ENCODE results near the gene EFTUD2. TPM values are rescaled to one million over a fixed set of nuclear protein-coding genes. Genes with fewer than 3 reads are reported as not detected.
A peak's percentile ranks its signal among the peaks of the same experiment; 100 is the strongest.

EFTUD2 gene
- total RNA-seq, 6 experiments from 2014 or later = 117 to 129 (median 122) TPM

DNA sequence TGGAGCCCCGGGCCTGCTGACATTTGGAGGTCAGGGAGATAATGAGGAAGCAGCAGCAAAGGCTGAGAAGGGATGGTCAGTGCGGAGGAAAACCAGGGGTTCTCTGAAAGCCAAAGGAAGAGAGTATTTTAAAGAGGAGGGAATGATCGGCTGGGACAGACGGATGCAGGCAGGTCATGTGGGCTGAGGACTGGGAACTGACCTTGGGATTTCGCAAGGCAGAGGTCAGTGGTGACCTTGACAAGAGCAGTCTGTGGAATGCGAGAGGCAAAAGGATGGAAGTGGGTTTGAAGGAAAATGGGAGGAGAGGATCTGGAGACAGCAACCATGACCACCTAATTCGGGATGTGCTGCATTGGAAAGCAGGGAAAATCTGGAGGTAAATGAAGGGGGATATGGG is 10.2 kb downstream of the EFTUD2 start:
- H3K27ac Mint-ChIP-seq = no peak overlapping the region
- no peaks in the 10 kb centered on the region for H3K4me1 Mint-ChIP-seq (ENCODE audit: low read depth)
- H3K9me3 Mint-ChIP-seq = no peaks in the 10 kb centered on the region
- no peak overlapping the region for H3K4me3 Mint-ChIP-seq
- H3K36me3 Mint-ChIP-seq (ENCODE audit: low read depth) = peaks cover 5% of the 10 kb centered on the region; the same call in 1 of the 2 replicates
- no peak for DNase-seq
- no peaks in the 10 kb centered on the region for H3K27me3 Mint-ChIP-seq (ENCODE audit: insufficient read depth)
- TF ChIP-seq, protein P1, sequence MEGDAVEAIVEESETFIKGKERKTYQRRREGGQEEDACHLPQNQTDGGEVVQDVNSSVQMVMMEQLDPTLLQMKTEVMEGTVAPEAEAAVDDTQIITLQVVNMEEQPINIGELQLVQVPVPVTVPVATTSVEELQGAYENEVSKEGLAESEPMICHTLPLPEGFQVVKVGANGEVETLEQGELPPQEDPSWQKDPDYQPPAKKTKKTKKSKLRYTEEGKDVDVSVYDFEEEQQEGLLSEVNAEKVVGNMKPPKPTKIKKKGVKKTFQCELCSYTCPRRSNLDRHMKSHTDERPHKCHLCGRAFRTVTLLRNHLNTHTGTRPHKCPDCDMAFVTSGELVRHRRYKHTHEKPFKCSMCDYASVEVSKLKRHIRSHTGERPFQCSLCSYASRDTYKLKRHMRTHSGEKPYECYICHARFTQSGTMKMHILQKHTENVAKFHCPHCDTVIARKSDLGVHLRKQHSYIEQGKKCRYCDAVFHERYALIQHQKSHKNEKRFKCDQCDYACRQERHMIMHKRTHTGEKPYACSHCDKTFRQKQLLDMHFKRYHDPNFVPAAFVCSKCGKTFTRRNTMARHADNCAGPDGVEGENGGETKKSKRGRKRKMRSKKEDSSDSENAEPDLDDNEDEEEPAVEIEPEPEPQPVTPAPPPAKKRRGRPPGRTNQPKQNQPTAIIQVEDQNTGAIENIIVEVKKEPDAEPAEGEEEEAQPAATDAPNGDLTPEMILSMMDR (IDR thresholded peaks at IDR 0.05) = no peak

DNA sequence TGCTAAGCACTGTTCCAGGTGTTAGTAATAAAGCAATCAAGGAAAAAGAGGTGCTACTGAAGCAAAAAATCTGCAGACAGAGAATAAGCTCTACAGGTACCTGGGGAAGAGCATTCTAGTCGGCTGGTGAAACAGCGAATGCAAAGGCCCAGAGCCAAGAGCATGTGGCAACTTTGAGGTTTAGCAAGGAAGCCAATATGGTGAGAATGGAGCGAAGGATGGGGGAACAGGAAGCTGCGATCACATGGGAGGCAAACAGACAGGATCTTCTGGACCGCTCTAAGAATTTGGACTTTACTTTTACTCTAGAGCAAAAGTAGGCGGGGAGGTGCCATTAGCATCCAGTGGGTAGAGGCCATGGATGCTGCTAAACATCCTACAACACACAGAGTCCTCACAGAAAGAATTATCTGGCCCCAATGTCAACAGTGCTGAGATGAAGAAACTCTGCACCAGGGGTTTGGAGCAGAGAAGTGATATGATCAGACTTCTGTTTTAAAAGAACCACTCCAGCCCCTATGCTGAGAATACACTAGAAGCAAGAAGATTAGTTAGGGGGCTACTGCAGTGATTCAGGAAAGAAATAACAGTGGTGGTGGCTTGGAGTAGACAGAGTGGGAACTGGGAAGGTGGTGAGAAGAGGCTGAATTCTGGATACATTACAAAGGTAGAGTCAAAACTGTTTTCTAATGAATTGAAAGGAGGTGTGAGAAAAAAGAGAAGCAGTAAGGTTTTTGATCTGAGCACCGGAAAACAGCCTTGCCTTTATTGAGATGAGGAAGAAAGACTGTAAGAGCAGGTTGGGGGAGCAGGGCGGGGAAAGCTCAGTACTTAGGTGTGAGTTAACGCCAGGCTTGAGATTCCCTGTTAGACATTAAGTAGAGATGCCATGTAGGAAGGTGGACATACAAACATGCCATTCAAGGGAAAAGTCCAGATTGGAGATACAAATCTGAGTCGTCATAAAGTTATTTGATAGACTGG is 11.0 kb downstream of the EFTUD2 start:
- Mint-ChIP-seq H3K36me3 (ENCODE audit: low read depth) (peaks cover 10% of the 10 kb centered on the region), H3K4me3 (no peak overlapping the region), H3K27ac (no peak overlapping the region), H3K4me1 (ENCODE audit: low read depth) (no peaks in the 10 kb centered on the region), H3K27me3 (ENCODE audit: insufficient read depth) (no peaks in the 10 kb centered on the region), H3K9me3 (no peaks in the 10 kb centered on the region)
- TF ChIP-seq, protein P1 (IDR thresholded peaks at IDR 0.05) = no peak
- DNase-seq = no peak

DNA sequence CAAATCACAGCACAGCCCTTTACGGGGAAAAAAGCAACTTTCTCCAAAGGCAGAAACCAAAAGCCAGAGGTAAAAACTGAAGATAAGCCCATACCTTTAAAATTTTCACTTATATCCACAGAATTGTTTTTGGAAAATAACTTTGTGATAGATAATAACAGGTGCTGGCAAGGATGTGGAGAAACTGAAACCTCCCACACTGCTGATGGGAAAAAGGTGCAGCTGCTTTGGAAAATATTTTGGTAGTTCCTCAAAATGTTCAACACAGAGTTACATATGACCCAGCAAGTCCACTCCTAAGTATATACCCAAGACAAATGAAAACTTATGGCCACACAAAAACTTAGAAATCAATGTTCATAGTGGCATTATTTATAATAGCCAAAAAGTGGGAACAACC is 12.2 kb downstream of the EFTUD2 start:
- DNase-seq = no peak

DNA sequence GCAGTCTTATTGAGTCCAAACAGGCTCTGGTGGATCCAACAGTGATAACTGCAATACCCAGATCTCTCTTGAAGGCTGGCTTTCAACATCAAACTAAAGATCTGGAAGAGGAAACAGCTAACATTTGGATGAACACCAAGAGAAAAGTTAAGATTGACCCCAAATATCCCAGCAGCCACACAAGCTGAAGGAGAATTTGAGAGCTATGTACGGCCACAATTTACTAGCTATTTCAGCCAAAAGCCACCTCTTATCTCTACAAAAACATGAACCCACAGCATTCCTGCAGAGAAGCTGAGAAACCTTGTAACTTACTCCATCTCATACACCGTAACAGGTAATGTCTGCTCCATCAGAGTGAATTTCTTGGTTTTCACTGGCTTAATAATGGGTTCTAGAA is 14.3 kb downstream of the EFTUD2 start:
- DNase-seq = no peak
- Mint-ChIP-seq H3K9me3 (no peaks in the 10 kb centered on the region), H3K4me3 (no peak overlapping the region), H3K4me1 (ENCODE audit: low read depth) (no peaks in the 10 kb centered on the region), H3K27me3 (ENCODE audit: insufficient read depth) (no peaks in the 10 kb centered on the region), H3K27ac (no peak overlapping the region), H3K36me3 (ENCODE audit: low read depth) (peaks cover 20% of the 10 kb centered on the region)
- TF ChIP-seq, protein P1 (IDR thresholded peaks at IDR 0.05) = no peak

More for the DNA sequence above, 12.2 kb downstream of the EFTUD2 start:
- Mint-ChIP-seq H3K27me3 (ENCODE audit: insufficient read depth) (no peaks in the 10 kb centered on the region), H3K36me3 (ENCODE audit: low read depth) (peaks cover 20% of the 10 kb centered on the region), H3K9me3 (no peaks in the 10 kb centered on the region), H3K27ac (no peak overlapping the region), H3K4me1 (ENCODE audit: low read depth) (no peaks in the 10 kb centered on the region), H3K4me3 (no peak overlapping the region)
- TF ChIP-seq, protein P1 (IDR thresholded peaks at IDR 0.05) = no peak

DNA sequence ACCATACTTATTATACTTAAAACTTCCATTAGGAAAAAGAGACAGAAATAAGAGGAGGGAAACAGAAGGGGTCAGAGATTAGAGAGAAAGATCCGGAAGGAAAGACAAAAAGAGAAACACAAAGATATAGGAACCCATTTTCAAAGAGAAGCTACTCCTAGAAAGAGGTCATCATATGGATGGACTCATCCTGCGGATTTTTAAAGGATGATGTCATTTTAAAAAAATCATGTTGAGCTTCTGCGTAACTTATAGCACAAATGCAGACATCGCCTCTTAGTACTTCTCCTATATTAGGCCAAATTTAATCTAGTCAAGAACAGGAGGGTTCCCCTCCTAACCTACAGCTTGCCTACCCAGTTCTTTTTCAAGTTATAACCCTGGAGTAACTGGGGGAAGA is 18.1 kb downstream of the EFTUD2 start:
- Mint-ChIP-seq H3K27ac (peak overlapping the region; percentile 24; the same call in 1 of the 2 replicates), H3K36me3 (ENCODE audit: low read depth) (peaks cover 19% of the 10 kb centered on the region), H3K9me3 (no peaks in the 10 kb centered on the region), H3K4me3 (no peak overlapping the region), H3K27me3 (ENCODE audit: insufficient read depth) (no peaks in the 10 kb centered on the region), H3K4me1 (ENCODE audit: low read depth) (no peaks in the 10 kb centered on the region)
- TF ChIP-seq, protein P1 (IDR thresholded peaks at IDR 0.05) = no peak
- no peak for DNase-seq

Measured in HFFc6 (cell line).